OCI-LY7 (cell line): ENCODE data around the gene CALU.

Experiments
- CTCF ChIP-seq: fragments of 200-600 bp; sonication (generic); conservative IDR thresholded peaks from 2 replicates; pipeline ENCODE4 v1.5.1; 2014; ENCODE audit warnings: mild to moderate bottlenecking, antibody characterized with exemption, low read length, moderate library complexity, mixed read lengths
- EZH2phosphoT487 ChIP-seq: fragments of 200-600 bp; sonication (generic); IDR thresholded peaks from 2 replicates; pipeline ENCODE4 v1.6.1; 2018; ENCODE audit warnings: low read depth, borderline replicate concordance, mild to moderate bottlenecking, mixed run types, antibody characterized with exemption, low read length, moderate library complexity, mixed read lengths

GRCh38 chr7:128805225-128805624, 66.1 kb downstream of the CALU start:
- no peak for TF ChIP-seq CTCF
- TF ChIP-seq EZH2phosphoT487 = no peak
